ENCODE measurements around the gene NAA40. TPM values are rescaled to one million over a fixed set of nuclear protein-coding genes. Genes with fewer than 3 reads are reported as not detected.

The NAA40 gene
- total and polyA plus RNA-seq, 2 of the 4 experiments (the other 2 are of a cell fraction), result 15.2 to 24.7 TPM

DNA sequence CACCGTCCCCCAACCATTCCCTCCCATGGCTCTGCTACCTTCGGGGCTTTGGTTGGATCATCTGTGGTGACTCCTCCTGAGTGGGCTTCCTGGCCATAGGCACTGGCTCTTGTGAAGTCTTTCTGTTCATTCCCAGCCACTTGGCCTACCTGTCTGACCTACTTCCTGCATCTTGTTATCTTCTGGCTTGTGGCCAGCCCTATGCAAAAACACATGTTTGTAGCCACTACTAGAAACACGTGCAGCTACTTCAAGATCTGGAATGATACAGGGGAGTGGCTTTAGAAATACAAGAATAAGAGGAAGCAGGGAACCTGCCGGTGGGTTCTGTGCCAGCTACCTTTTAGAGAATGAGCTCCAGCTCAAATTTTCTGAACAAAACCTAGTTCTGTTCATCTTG lies 42.7 kb upstream of the NAA40 start:
- peaks cover 49% of the 10 kb centered on the region for H3K36me3 ChIP-seq (ENCODE audit: control insufficient read depth, insufficient read depth, low read length)
- no peak overlapping the region for H3K9ac ChIP-seq (ENCODE audit: low read depth, low read length)
- DNase-seq (no peak), ATAC-seq (ENCODE audit: low read depth) (no peak)
- no peak overlapping the region for H2AFZ ChIP-seq (replicated peaks; ENCODE audit: low read length, poor library complexity)
- H3K4me1 ChIP-seq (ENCODE audit: control insufficient read depth, insufficient read depth, low read length), result no peaks in the 10 kb centered on the region
- H2BK5ac ChIP-seq (ENCODE audit: low read depth, low read length, poor library complexity, severe bottlenecking), result no peak overlapping the region
- no peak overlapping the region for H4K5ac ChIP-seq (ENCODE audit: low read depth, low read length)
- peaks cover 20 to 55% of the 10 kb centered on the region in 2 experiments for H3K79me1 ChIP-seq (ENCODE audit: low read depth in 1 of 2, low read length in 2 of 2)
- H4K20me1 ChIP-seq (ENCODE audit: insufficient read depth, low read length), result peaks cover 33% of the 10 kb centered on the region
- no peak overlapping the region for H2AK9ac ChIP-seq (replicated peaks; ENCODE audit: low read depth, low read length, poor library complexity)
- WGBS, 2 experiments (ENCODE audit: extremely low coverage in 2 of 2, insufficient read length in 1 of 2), result 100% methylated on average over 1 of the region's 4 CpGs; no CpG with 5 or more reads in 1 of the 2 experiments
- TF ChIP-seq, protein P1, sequence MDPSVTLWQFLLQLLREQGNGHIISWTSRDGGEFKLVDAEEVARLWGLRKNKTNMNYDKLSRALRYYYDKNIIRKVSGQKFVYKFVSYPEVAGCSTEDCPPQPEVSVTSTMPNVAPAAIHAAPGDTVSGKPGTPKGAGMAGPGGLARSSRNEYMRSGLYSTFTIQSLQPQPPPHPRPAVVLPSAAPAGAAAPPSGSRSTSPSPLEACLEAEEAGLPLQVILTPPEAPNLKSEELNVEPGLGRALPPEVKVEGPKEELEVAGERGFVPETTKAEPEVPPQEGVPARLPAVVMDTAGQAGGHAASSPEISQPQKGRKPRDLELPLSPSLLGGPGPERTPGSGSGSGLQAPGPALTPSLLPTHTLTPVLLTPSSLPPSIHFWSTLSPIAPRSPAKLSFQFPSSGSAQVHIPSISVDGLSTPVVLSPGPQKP (IDR thresholded peaks at IDR 0.05; ENCODE audit: borderline replicate concordance, low read depth, low read length), result no peak
- TF ChIP-seq RCOR1 (IDR thresholded peaks at IDR 0.05; ENCODE audit: insufficient replicate concordance, low read length) (no peak), BHLHE40 (IDR thresholded peaks at IDR 0.05; ENCODE audit: low read depth, low read length) (no peak), RFX5 (IDR thresholded peaks at IDR 0.05; ENCODE audit: low read depth, low read length) (no peak), CEBPB (IDR thresholded peaks at IDR 0.05; ENCODE audit: low read depth, low read length) (no peak), FOS (IDR thresholded peaks at IDR 0.05; ENCODE audit: low read depth, low read length) (no peak), MAFK (IDR thresholded peaks at IDR 0.05; ENCODE audit: low read depth, low read length) (no peak), CHD1 (IDR thresholded peaks at IDR 0.05; ENCODE audit: low read depth, low read length) (no peak), RAD21 (IDR thresholded peaks at IDR 0.05; ENCODE audit: low read length) (no peak), MXI1 (IDR thresholded peaks at IDR 0.05; ENCODE audit: borderline replicate concordance, low read depth, low read length) (no peak), MAZ (IDR thresholded peaks at IDR 0.05; ENCODE audit: borderline replicate concordance, low read depth, low read length) (no peak), POLR2A (IDR thresholded peaks at IDR 0.05; ENCODE audit: low read depth, low read length) (no peak), SMC3 (IDR thresholded peaks at IDR 0.05; ENCODE audit: low read depth, low read length) (no peak)
- TF ChIP-seq, protein P2, sequence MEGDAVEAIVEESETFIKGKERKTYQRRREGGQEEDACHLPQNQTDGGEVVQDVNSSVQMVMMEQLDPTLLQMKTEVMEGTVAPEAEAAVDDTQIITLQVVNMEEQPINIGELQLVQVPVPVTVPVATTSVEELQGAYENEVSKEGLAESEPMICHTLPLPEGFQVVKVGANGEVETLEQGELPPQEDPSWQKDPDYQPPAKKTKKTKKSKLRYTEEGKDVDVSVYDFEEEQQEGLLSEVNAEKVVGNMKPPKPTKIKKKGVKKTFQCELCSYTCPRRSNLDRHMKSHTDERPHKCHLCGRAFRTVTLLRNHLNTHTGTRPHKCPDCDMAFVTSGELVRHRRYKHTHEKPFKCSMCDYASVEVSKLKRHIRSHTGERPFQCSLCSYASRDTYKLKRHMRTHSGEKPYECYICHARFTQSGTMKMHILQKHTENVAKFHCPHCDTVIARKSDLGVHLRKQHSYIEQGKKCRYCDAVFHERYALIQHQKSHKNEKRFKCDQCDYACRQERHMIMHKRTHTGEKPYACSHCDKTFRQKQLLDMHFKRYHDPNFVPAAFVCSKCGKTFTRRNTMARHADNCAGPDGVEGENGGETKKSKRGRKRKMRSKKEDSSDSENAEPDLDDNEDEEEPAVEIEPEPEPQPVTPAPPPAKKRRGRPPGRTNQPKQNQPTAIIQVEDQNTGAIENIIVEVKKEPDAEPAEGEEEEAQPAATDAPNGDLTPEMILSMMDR (conservative IDR thresholded peaks at IDR 0.05; ENCODE audit: low read depth, low read length), result no peak
- TF ChIP-seq, protein P3, sequence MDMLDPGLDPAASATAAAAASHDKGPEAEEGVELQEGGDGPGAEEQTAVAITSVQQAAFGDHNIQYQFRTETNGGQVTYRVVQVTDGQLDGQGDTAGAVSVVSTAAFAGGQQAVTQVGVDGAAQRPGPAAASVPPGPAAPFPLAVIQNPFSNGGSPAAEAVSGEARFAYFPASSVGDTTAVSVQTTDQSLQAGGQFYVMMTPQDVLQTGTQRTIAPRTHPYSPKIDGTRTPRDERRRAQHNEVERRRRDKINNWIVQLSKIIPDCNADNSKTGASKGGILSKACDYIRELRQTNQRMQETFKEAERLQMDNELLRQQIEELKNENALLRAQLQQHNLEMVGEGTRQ (IDR thresholded peaks at IDR 0.05; ENCODE audit: low read depth, low read length), result no peak
- no peak overlapping the region for H4K8ac ChIP-seq (ENCODE audit: low read depth in 2 of 2, low read length in 2 of 2)
- no peak overlapping the region for H4K91ac ChIP-seq (ENCODE audit: insufficient read depth, low read depth, low read length)
- POLR2A ChIA-PET (ENCODE audit: unreplicated experiment), result no interaction called here
- H3K23ac ChIP-seq (ENCODE audit: low read depth, low read length), result no peak overlapping the region
- intact Hi-C loops (cut with micrococcal nuclease), result no loop called here
- H2BK120ac ChIP-seq (ENCODE audit: low read depth, low read length), result no peak overlapping the region
- no peaks in the 10 kb centered on the region for H3K27me3 ChIP-seq (ENCODE audit: control insufficient read depth, insufficient read depth, low read length)
- H3K14ac ChIP-seq (replicated peaks; ENCODE audit: low read depth, low read length), result no peak overlapping the region
- H3K9me1 ChIP-seq (ENCODE audit: insufficient read depth, low read length), result peaks cover 9% of the 10 kb centered on the region; the same call in 1 of the 2 replicates
- no TSS peak for BruUV-seq (replicated peaks)
- in situ Hi-C loops (cut with MboI; ENCODE audit: low sequenced_read_pairs), result no loop called here
- no peak overlapping the region for H2BK20ac ChIP-seq (ENCODE audit: low read depth, low read length)
- no peak overlapping the region for H3K18ac ChIP-seq (ENCODE audit: low read depth, low read length)
- no peak overlapping the region for H3K4me2 ChIP-seq (ENCODE audit: low read depth, low read length)
- no peak overlapping the region for H2AK5ac ChIP-seq (ENCODE audit: low read depth, low read length)
- dilution Hi-C loops (cut with HindIII; ENCODE audit: low sequenced_read_pairs, unreplicated experiment), result no loop called here
- CTCF ChIA-PET, result no interaction called here
- no peak overlapping the region for H3K56ac ChIP-seq (ENCODE audit: extremely low read depth, insufficient read depth, low read length)
- no peak overlapping the region for H2BK15ac ChIP-seq (ENCODE audit: low read depth, low read length)
- H3K27ac ChIP-seq (ENCODE audit: insufficient read depth, low read length), result no peak overlapping the region
- no peak overlapping the region for H3K4me3 ChIP-seq (ENCODE audit: insufficient read depth, low read depth, low read length)
- H3K9me3 ChIP-seq (ENCODE audit: control insufficient read depth, insufficient read depth, low read length), result no peaks in the 10 kb centered on the region
- no peak overlapping the region for H3K4ac ChIP-seq (ENCODE audit: low read depth, low read length)
